ENCODE data around the gene IRS4. TPM values are rescaled to one million over a fixed set of nuclear protein-coding genes. Genes with fewer than 3 reads are reported as not detected.

Gene IRS4
- total RNA-seq (10 to 100 TPM in 1 of 7 donors, 1 to 10 TPM in 6; 4.2 to 12.8 (median 7.9) TPM), polyA plus RNA-seq (1 to 10 TPM; 1.5 to 2.2 TPM)
- long read RNA-seq, donor 1 = 0 reads
- long read RNA-seq, donor 2, transcript IRS4-201 (1 exons, 3,928 nt) = major isoform, 5 of 5 reads
- long read RNA-seq, donor 2, partial matches to known transcripts = 0 of 5 reads
- long read RNA-seq, donor 2, other reads (novel, unspliced or antisense) = 0 of 5 reads
- long read RNA-seq, donor 3 = 0 reads

- Histone ChIP-seq H3K27me3 (no peaks in the 10 kb centered on the region), H3K4me1 (ENCODE audit: insufficient read depth) (no peaks in the 10 kb centered on the region), H3K4me3 (peak within 1 kb of the TSS; percentile 45), H3K9me3 (no peaks in the 10 kb centered on the region), H3K36me3 (no peaks in the 10 kb centered on the region), H3K27ac (peak within 1 kb of the TSS; percentile 76 to 82)
- TF ChIP-seq POLR2A (IDR thresholded peaks at IDR 0.05) = no peak
- no peak for TF ChIP-seq CTCF (IDR thresholded peaks at IDR 0.05)
- no peak for TF ChIP-seq EP300 (IDR thresholded peaks at IDR 0.05)
- intact Hi-C loops (cut with DNase I) = no loop called here
- WGBS, 3 donors = 25 to 34% (median 28%) methylated on average over 60 to 62 of the region's 62 CpGs
- DNase-seq = peak; percentile 69 to 82 (median 73)
These were observed at the start of gene IRS4 for GRCh38 chrX:108736509-108737479. Gene IRS4, minus strand, starts transcription at chrX:108736563.

GRCh38 chrX:108772549-108772948 is 36.2 kb upstream of the IRS4 start:
- no peak for DNase-seq
- no peak overlapping the region for H3K27ac ChIP-seq
- H3K36me3 ChIP-seq = no peaks in the 10 kb centered on the region
- no peak for TF ChIP-seq POLR2A (IDR thresholded peaks at IDR 0.05)
- no peaks in the 10 kb centered on the region for H3K27me3 ChIP-seq
- H3K9me3 ChIP-seq = no peaks in the 10 kb centered on the region
- no peak overlapping the region for H3K4me3 ChIP-seq
- no peaks in the 10 kb centered on the region for H3K4me1 ChIP-seq (ENCODE audit: insufficient read depth)
- intact Hi-C loops (cut with DNase I) = no loop called here

- Histone ChIP-seq H3K36me3 (no peaks in the 10 kb centered on the region), H3K9me3 (no peaks in the 10 kb centered on the region), H3K27me3 (no peaks in the 10 kb centered on the region), H3K4me3 (no peak overlapping the region), H3K27ac (no peak overlapping the region), H3K4me1 (ENCODE audit: insufficient read depth) (no peaks in the 10 kb centered on the region)
- 46 to 50% (median 50%) methylated on average over 1 of the region's 1 CpG for WGBS, 3 donors
- DNase-seq = no peak
- TF ChIP-seq CTCF (IDR thresholded peaks at IDR 0.05) = no peak
- TF ChIP-seq EP300 (IDR thresholded peaks at IDR 0.05) = no peak
- no peak for TF ChIP-seq POLR2A (IDR thresholded peaks at IDR 0.05)
- intact Hi-C loops (cut with DNase I) = no loop called here
These were observed 27.2 kb upstream of the IRS4 start for GRCh38 chrX:108763559-108763958.

GRCh38 chrX:108740299-108740774 is 4.0 kb upstream of the IRS4 start:
- Histone ChIP-seq H3K27me3 (no peaks in the 10 kb centered on the region), H3K4me1 (ENCODE audit: insufficient read depth) (no peaks in the 10 kb centered on the region), H3K27ac (no peak overlapping the region), H3K4me3 (no peak overlapping the region), H3K36me3 (no peaks in the 10 kb centered on the region), H3K9me3 (no peaks in the 10 kb centered on the region)
- intact Hi-C loops (cut with DNase I) = no loop called here
- no peak for DNase-seq
- 31 to 41% (median 38%) methylated on average over 1 of the region's 1 CpG for WGBS, 3 donors
- no peak for TF ChIP-seq POLR2A (IDR thresholded peaks at IDR 0.05)
- TF ChIP-seq EP300 (IDR thresholded peaks at IDR 0.05) = no peak
- TF ChIP-seq CTCF (IDR thresholded peaks at IDR 0.05) = no peak
